ENCODE data around the gene KCNQ1.

KCNQ1 gene

GRCh38 chr11:2521733-2522630 lies 77.2 kb downstream of the KCNQ1 start:
- TF ChIP-seq GATA3 (IDR thresholded peaks at IDR 0.05; ENCODE audit: low read depth, low read length) (no peak), GATA2 (IDR thresholded peaks at IDR 0.05; ENCODE audit: low read depth, low read length) (no peak)

GRCh38 chr11:2522631-2523255 lies 77.9 kb downstream of the KCNQ1 start:
- no peak for TF ChIP-seq GATA2 (IDR thresholded peaks at IDR 0.05; ENCODE audit: low read depth, low read length)
- no peak for TF ChIP-seq GATA3 (IDR thresholded peaks at IDR 0.05; ENCODE audit: low read depth, low read length)

GRCh38 chr11:2523821-2524391 lies 79.1 kb downstream of the KCNQ1 start:
- TF ChIP-seq GATA3 (IDR thresholded peaks at IDR 0.05; ENCODE audit: low read depth, low read length) (no peak), GATA2 (IDR thresholded peaks at IDR 0.05; ENCODE audit: low read depth, low read length) (no peak)

DNA sequence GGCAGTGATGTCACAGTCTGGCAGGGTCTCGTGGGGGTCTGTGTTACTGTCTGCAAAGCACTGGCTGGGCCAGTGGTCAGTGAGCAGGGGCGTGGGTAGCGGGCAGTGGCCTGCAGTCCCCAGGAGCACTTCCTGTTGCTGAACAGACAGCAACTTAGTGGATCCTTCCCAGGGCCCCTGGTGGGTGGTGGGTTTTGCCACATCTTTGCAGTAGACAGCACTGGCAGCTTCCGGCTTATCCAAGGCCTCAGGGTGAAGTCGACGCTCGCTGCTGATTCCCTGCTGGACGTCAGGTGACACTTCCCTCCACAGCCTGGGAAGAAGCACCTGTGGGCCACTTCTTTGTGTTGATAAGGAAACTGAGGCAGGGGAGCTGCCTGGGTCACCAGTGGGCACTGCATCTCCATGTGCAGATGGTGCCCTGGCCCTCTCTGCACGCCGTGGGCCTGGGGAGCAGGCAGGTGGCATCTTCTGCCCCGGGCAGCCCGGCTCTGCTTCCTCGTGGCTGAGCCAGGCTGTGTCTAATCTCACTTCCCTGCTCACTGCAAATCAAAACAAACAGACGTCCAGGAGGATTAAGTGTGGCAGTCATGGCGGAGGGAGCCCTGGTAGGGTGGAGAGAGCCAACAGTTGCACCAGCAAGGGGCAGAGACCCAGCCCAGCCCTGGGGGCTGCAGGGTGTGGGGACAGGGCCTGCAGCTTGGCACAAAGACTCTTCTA lies 79.8 kb downstream of the KCNQ1 start:
- TF ChIP-seq GATA2 (IDR thresholded peaks at IDR 0.05; ENCODE audit: low read depth, low read length) (no peak), GATA3 (IDR thresholded peaks at IDR 0.05; ENCODE audit: low read depth, low read length) (no peak)

DNA sequence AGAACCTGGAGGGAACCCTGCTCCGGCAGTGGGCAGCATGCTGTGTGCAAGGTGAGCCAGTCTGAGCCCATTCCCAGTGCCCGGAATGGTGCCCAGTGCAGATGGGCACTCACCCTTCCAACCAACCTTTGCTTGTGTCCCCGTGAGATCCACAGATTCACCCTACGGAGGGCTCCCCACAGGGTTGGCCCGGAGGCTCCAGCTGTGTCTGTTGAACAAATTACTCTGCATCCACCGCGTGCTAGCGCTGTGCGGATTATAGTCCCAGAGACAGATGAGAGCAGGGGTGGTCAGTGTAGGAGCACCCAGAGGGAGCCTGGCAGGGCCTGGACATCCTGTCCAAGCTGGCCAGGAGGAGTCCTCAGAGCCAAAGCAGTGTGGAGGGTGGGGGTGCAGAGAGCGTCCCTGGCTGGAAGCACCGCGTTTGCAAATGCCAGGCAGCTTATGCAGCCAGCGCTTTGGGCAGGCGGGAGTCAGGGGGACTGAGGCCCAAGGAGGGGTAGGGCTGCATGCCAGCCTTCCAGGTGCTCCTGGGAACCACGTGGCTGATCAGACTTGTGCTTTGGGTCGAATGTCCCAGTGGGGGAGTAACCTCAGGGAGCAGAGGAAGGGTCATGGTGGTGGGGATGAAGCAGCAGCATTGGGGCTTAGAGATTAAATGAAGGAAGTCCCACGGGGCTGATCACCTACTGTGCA lies 80.5 kb downstream of the KCNQ1 start:
- no peak for TF ChIP-seq GATA2 (IDR thresholded peaks at IDR 0.05; ENCODE audit: low read depth, low read length)

DNA sequence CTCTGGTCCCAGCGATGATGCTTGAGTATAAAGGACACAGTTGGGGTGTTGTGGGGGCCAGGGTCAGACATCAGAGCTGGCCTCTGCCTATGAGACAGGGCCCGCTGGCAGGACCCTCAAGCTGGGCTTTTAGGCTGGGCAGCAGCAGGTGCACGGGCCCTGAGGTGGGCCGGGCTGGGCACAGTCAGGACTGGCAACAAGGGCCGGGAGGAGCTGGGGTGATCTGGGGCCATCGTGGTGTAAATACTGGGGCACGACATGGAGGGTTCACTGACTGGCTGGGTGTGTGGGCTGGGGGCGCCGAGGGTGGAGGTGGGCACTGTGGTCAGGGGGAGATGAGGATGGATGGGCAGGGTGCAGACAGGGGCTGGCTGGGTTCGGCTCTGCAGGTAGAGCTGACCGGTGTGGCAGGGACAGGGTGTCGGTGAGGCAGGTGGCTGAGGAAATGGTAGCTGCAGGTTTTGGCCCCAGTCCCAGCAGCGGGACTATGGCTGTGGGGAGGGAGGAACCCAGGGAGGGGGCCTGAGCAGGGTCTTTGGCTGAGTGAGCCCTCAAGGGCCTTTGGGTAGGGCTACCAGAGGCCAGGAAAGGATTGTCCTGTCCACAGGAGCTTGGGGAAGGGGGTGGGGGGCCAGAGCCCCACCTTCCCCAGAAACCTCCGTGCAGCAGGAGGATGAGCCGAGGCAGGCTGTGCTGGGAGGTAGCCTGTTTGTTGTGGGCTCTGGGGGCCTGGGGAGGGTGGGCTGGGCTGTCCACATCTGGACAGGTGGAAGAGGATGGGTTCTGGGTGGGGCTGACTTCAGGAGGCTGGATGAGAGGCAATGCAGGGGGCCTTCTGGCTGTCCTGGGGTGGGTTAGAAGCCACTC lies 81.4 kb downstream of the KCNQ1 start:
- TF ChIP-seq GATA3 (IDR thresholded peaks at IDR 0.05; ENCODE audit: low read depth, low read length) (no peak), GATA2 (IDR thresholded peaks at IDR 0.05; ENCODE audit: low read depth, low read length) (no peak)

DNA sequence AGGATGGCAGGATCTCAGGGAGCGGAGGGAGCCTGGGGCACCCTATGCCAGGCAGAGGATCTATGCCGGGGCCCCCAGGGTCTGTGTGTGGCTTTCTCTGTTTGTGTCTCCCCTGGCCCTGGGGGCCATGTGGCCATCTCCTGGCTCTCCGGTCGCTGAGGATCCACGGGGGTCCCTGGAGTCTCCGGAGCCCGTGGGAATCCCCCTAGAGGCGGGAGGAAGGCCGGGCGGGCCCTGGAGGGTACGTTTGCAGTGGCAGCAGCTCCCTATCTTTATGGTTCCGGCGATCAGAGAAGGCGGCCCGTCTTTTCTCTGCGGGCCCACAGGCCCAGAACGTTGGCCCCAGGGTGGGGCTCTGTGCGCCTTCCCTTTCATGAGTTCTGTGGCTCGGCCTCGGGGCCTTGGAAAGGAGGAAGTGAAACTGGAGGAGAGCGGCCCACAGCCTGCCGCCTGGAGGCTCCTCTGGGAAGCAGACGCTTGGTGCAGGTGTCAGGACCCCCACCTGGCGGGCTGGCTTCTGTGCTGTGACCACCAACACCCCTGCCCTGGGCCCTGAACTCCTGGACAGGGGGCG lies 82.1 kb downstream of the KCNQ1 start:
- no peak for TF ChIP-seq GATA3 (IDR thresholded peaks at IDR 0.05; ENCODE audit: low read depth, low read length)
- TF ChIP-seq GATA2 (IDR thresholded peaks at IDR 0.05; ENCODE audit: low read depth, low read length): no peak

DNA sequence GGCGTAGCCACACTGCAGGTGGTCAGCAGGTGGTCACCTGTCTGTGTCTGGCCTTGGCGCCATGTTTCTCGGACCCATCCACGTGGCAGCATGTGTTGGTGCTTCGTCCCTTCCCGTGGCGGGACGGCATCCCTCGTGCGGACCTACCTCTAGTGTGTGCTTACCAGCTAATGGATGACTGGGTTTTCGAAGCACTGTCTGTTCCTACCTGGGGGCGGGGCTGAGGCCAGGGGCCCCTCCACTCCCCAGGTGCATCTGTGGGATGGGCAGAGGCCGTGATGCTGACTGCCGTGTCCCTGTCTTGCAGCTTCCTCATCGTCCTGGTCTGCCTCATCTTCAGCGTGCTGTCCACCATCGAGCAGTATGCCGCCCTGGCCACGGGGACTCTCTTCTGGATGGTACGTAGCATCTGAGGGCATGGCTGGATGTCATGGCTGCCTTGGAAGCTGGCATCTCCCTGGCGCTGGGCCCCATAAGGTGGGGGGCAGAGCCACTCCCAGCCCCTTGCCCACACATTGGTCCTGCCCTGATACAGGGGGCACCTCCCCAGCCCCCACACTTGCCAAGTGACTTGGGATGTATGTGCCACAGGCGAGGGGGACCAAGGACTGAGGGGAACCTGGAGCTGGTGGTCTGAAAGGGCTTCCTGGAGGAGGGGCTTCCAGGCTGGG lies 82.9 kb downstream of the KCNQ1 start:
- TF ChIP-seq GATA3 (IDR thresholded peaks at IDR 0.05; ENCODE audit: low read depth, low read length) (no peak), GATA2 (IDR thresholded peaks at IDR 0.05; ENCODE audit: low read depth, low read length) (no peak)

DNA sequence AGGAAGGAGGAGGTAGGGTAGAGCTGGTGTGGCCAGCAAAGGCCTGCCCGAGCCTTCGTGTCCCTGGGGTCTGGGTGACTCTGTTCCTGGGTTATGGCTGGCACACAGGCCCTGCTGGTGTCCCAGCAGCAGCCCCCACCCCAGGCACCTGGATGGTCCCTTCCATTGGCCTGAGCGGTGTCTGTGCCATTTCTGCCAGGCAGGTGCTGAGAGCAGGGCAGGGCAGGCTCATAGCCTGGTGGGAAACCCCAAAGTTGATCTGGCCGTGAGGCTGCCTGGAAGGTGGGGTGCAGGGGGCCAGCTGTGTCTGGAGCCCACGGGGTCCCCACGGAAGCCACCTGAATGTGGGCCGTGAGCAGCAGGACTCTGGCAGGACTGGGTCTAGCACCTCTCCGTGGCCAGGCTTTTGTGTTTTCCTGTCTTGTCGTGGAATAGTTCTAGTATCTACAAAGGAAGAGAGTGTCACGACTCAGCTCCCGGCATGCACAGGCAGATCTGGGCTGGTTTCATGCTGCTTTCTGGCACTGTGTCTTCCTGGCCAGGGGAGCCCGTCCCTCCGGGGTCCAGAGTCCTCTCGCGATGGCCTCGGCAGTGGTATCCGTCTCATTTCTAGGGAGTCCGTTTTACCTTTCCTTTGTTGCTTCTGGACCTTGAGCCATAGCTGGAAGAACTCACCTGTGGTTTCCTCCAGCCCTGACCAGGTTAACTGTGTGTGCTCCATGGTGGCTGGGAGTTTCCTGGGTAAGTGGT lies 83.7 kb downstream of the KCNQ1 start:
- no peak for TF ChIP-seq GATA2 (IDR thresholded peaks at IDR 0.05; ENCODE audit: low read depth, low read length)
- TF ChIP-seq GATA3 (IDR thresholded peaks at IDR 0.05; ENCODE audit: low read depth, low read length): no peak

GRCh38 chr11:2529173-2529572 lies 84.4 kb downstream of the KCNQ1 start:
- TF ChIP-seq GATA3 (IDR thresholded peaks at IDR 0.05; ENCODE audit: low read depth, low read length) (no peak), GATA2 (IDR thresholded peaks at IDR 0.05; ENCODE audit: low read depth, low read length) (no peak)

DNA sequence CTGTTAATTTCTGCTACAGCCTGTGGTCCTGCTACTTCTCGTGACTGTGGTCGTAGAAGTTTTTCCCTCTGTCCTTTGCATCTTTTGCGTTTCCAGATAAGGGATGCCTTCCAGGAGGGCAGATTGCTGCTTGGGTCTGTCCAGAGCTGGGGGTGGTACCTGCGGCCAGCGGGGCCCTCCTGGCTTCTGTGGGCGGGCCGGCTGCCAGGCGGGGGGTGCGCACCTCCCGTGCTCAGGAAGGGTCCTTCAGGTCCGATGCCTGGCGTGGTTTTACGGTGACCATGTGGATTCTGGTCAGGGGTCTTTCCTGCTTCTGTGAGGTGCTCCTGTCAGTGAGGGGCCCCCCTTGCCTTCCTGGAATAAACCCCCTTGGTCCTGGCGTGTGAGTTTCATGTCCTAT lies 84.8 kb downstream of the KCNQ1 start:
- TF ChIP-seq GATA3 (IDR thresholded peaks at IDR 0.05; ENCODE audit: low read depth, low read length) (no peak), GATA2 (IDR thresholded peaks at IDR 0.05; ENCODE audit: low read depth, low read length) (no peak)
